H9 (cell line): ENCODE results near the gene TMEFF2. TPM values are rescaled to one million over a fixed set of nuclear protein-coding genes. Genes with fewer than 3 reads are reported as not detected.

Experiments
- DNase-seq: peaks from one replicate; pipeline ENCODE4 v3.0.0-alpha.2; 2017
- H2AFZ ChIP-seq: one replicate; pipeline ENCODE4 v1.6.1; 2013; ENCODE audit warnings: mild to moderate bottlenecking, low read length, control low read depth, moderate library complexity
- H2AK5ac ChIP-seq: 2 replicates; pipeline ENCODE4 v1.6.1; 2013; ENCODE audit warnings: low read length, control low read depth, mixed read lengths; ENCODE audit not compliant: insufficient read length
- H2BK120ac ChIP-seq: one replicate; pipeline ENCODE4 v1.6.1; 2013; ENCODE audit warnings: low read depth, mild to moderate bottlenecking, low read length, control low read depth, inconsistent platforms; ENCODE audit not compliant: poor library complexity, severe bottlenecking
- H2BK12ac ChIP-seq: 2 replicates; pipeline ENCODE4 v1.6.1; 2013; ENCODE audit warnings: low read length, control low read depth, mixed read lengths, low read depth; ENCODE audit not compliant: insufficient read length
- H2BK15ac ChIP-seq: 2 replicates; pipeline ENCODE4 v1.6.1; 2013; ENCODE audit warnings: low read depth, low read length, control low read depth
- H2BK20ac ChIP-seq: one replicate; pipeline ENCODE4 v1.6.1; 2013; ENCODE audit warnings: low read depth, mild to moderate bottlenecking, low read length, control low read depth, inconsistent platforms; ENCODE audit not compliant: poor library complexity, severe bottlenecking
- H2BK5ac ChIP-seq: 2 replicates; pipeline ENCODE4 v1.6.1; 2013; ENCODE audit warnings: low read length, control low read depth, mixed read lengths; ENCODE audit not compliant: insufficient read length
- H3K14ac ChIP-seq: 2 replicates; pipeline ENCODE4 v1.6.1; 2013; ENCODE audit warnings: low read length, control low read depth; ENCODE audit not compliant: insufficient read depth
- H3K18ac ChIP-seq: 2 replicates; pipeline ENCODE4 v1.6.1; 2013; ENCODE audit warnings: low read depth, mild to moderate bottlenecking, mixed read lengths, low read length, control low read depth; ENCODE audit not compliant: insufficient read length
- H3K23ac ChIP-seq: 2 replicates; pipeline ENCODE4 v1.6.1; 2013; ENCODE audit warnings: low read length, control low read depth, mixed read lengths, low read depth; ENCODE audit not compliant: insufficient read length
- H3K23me2 ChIP-seq: 2 replicates; pipeline ENCODE4 v1.6.1; 2013; ENCODE audit warnings: low read depth, mild to moderate bottlenecking, mixed read lengths, low read length, control low read depth; ENCODE audit not compliant: insufficient read length, poor library complexity, severe bottlenecking
- H3K27ac ChIP-seq: 2 replicates; pipeline ENCODE4 v1.5.1; 2013; ENCODE audit warnings: low read length, control low read depth, mixed read lengths, low read depth; ENCODE audit not compliant: insufficient read length
- H3K27me3 ChIP-seq: 2 replicates; pipeline ENCODE4 v1.6.1; 2013; ENCODE audit warnings: low read length, control low read depth, inconsistent platforms; ENCODE audit not compliant: insufficient read depth
- H3K4ac ChIP-seq: 2 replicates; pipeline ENCODE4 v1.6.1; 2013; ENCODE audit warnings: low read depth, mild to moderate bottlenecking, control low read depth, inconsistent platforms, low read length, moderate library complexity
- H3K4me1 ChIP-seq: 2 replicates; pipeline ENCODE4 v1.6.1; 2013; ENCODE audit warnings: low read length, control low read depth, inconsistent platforms; ENCODE audit not compliant: insufficient read depth
- H3K4me2 ChIP-seq: 2 replicates; pipeline ENCODE4 v1.6.1; 2013; ENCODE audit warnings: low read length, control low read depth, mixed read lengths; ENCODE audit not compliant: insufficient read length, insufficient read depth
- H3K56ac ChIP-seq: 2 replicates; pipeline ENCODE4 v1.6.1; 2013; ENCODE audit warnings: low read depth, mild to moderate bottlenecking, mixed read lengths, low read length, control low read depth; ENCODE audit not compliant: insufficient read length
- H3K79me1 ChIP-seq: 2 replicates; pipeline ENCODE4 v1.6.1; 2013; ENCODE audit warnings: low read depth, mild to moderate bottlenecking, moderate library complexity, low read length, control low read depth, inconsistent platforms; ENCODE audit not compliant: insufficient read depth, poor library complexity, severe bottlenecking
- H3K79me2 ChIP-seq: 2 replicates; pipeline ENCODE4 v1.6.1; 2013; ENCODE audit warnings: low read length, control low read depth, inconsistent platforms; ENCODE audit not compliant: insufficient read depth
- H3K9ac ChIP-seq: 2 replicates; pipeline ENCODE4 v1.6.1; 2013; ENCODE audit warnings: low read length, control low read depth, mixed read lengths; ENCODE audit not compliant: insufficient read length; ENCODE audit errors: extremely low read depth
- H3K9me3 ChIP-seq: one replicate; pipeline ENCODE4 v1.6.1; 2013; ENCODE audit warnings: low read depth, low read length, inconsistent platforms; ENCODE audit not compliant: control insufficient read depth
- H3T11ph ChIP-seq: one replicate; pipeline ENCODE4 v1.6.1; 2013; ENCODE audit warnings: mild to moderate bottlenecking, low read length, control low read depth, inconsistent platforms
- H4K20me1 ChIP-seq: one replicate; pipeline ENCODE4 v1.6.1; 2013; ENCODE audit not compliant: control insufficient read depth, insufficient read length, insufficient read depth
- H4K5ac ChIP-seq: 2 replicates; pipeline ENCODE4 v1.6.1; 2013; ENCODE audit warnings: low read depth, mild to moderate bottlenecking, mixed read lengths, low read length, control low read depth; ENCODE audit not compliant: insufficient read length
- H4K8ac ChIP-seq: replicated peaks from 2 replicates; pipeline ENCODE4 v1.6.1; 2013; ENCODE audit warnings: low read length, control low read depth, mixed read lengths, low read depth; ENCODE audit not compliant: insufficient read length
- H4K91ac ChIP-seq: 2 replicates; pipeline ENCODE4 v1.6.1; 2013; ENCODE audit warnings: low read depth, mild to moderate bottlenecking, moderate library complexity, mixed read lengths, low read length, control low read depth; ENCODE audit not compliant: insufficient read length
- H3K27ac Mint-ChIP-seq, 3 experiments: 2 replicates in 2 of 3; 3 replicates in 1 of 3; pipeline ENCODE4 v1.8.0; 2020 to 2021; ENCODE audit warnings: mixed read lengths in 3 of 3, mild to moderate bottlenecking in 1 of 3, moderate library complexity in 1 of 3
- H3K27me3 Mint-ChIP-seq: 2 replicates; pipeline ENCODE4 v1.8.0; 2021; ENCODE audit warnings: low read depth, mild to moderate bottlenecking, moderate library complexity, mixed read lengths
- H3K36me3 Mint-ChIP-seq, 3 experiments: 2 replicates in 2 of 3; 3 replicates in 1 of 3; pipeline ENCODE4 v1.8.0; 2020 to 2021; ENCODE audit warnings: low read depth in 3 of 3, mixed read lengths in 3 of 3; ENCODE audit not compliant: insufficient read depth in 1 of 3
- H3K4me1 Mint-ChIP-seq, 2 experiments: 2 replicates each; pipeline ENCODE4 v1.8.0; 2020; ENCODE audit warnings: mixed read lengths in 2 of 2
- H3K4me3 Mint-ChIP-seq, 2 experiments: 2 replicates in 1 of 2; 3 replicates in 1 of 2; pipeline ENCODE4 v1.8.0; 2020 to 2021; ENCODE audit warnings: mild to moderate bottlenecking in 2 of 2, mixed read lengths in 2 of 2, moderate library complexity in 1 of 2
- H3K9me3 Mint-ChIP-seq, 2 experiments: 2 replicates in 1 of 2; 3 replicates in 1 of 2; pipeline ENCODE4 v1.8.0; 2020; ENCODE audit warnings: mild to moderate bottlenecking in 2 of 2, mixed read lengths in 2 of 2, moderate library complexity in 1 of 2
- CTCF ChIP-seq: fragments of 200-600 bp; sonication (generic); conservative IDR thresholded peaks from 3 replicates; pipeline ENCODE4 v1.8.0; 2021; ENCODE audit warnings: antibody characterized with exemption, mild to moderate bottlenecking
- WGBS: extraction: QIAGEN DNeasy Blood & Tissue Kit; methylation state at CpG from one replicate; pipeline ENCODE4 v1.1.7; 2013; ENCODE audit warnings: missing lambda C conversion rate, low lambda C conversion rate, mixed read lengths; ENCODE audit not compliant: insufficient read length; ENCODE audit errors: extremely low coverage; 5-methylcytosine and 5-hydroxymethylcytosine counted together
- total RNA-seq: library from RNA; stranded (reverse); gene quantifications from 2 replicates; pipeline ENCODE4 v1.2.1, GENCODE V29; 2021

The TMEFF2 gene
- total RNA-seq, 1 experiment from 2014 or later, result 0.39 TPM

- H2AFZ ChIP-seq, result no peak overlapping the region
- H3K14ac ChIP-seq, result no peak overlapping the region
- H3K4me2 ChIP-seq, result no peak overlapping the region
- Mint-ChIP-seq H3K4me3 (no peak overlapping the region), H3K27ac (no peak overlapping the region), H3K9me3 (no peaks in the 10 kb centered on the region), H3K27me3 (peaks cover 2% of the 10 kb centered on the region; the same call in 1 of the 2 replicates), H3K4me1 (no peaks in the 10 kb centered on the region), H3K36me3 (no peaks in the 10 kb centered on the region)
- no peak overlapping the region for H3T11ph ChIP-seq
- no peaks in the 10 kb centered on the region for H3K79me2 ChIP-seq
- DNase-seq, result no peak
- no peak overlapping the region for H3K56ac ChIP-seq
- no peak overlapping the region for H3K9ac ChIP-seq
- H3K4me1 ChIP-seq, result no peaks in the 10 kb centered on the region
- no peak overlapping the region for H4K8ac ChIP-seq
- H3K27me3 ChIP-seq, result no peaks in the 10 kb centered on the region
- no peak overlapping the region for H3K27ac ChIP-seq
- H2BK5ac ChIP-seq, result no peak overlapping the region
- H2BK20ac ChIP-seq, result no peak overlapping the region
- H2BK15ac ChIP-seq, result no peak overlapping the region
- no peaks in the 10 kb centered on the region for H3K9me3 ChIP-seq
- H4K5ac ChIP-seq, result no peak overlapping the region
- no peak overlapping the region for H2BK12ac ChIP-seq
- no peak overlapping the region for H2AK5ac ChIP-seq
- no peak overlapping the region for H2BK120ac ChIP-seq
- H3K23me2 ChIP-seq, result no peaks in the 10 kb centered on the region
- no peaks in the 10 kb centered on the region for H4K20me1 ChIP-seq
- no CpG with 5 or more reads among the region's 9 CpGs for WGBS
- no peak overlapping the region for H3K23ac ChIP-seq
- no peak overlapping the region for H4K91ac ChIP-seq
- H3K79me1 ChIP-seq, result no peaks in the 10 kb centered on the region
- H3K4ac ChIP-seq, result no peak overlapping the region
- TF ChIP-seq CTCF, result no peak
- no peak overlapping the region for H3K18ac ChIP-seq
These were observed 11.7 kb upstream of the TMEFF2 start for GRCh38 chr2:192206399-192206798.
